ENCODE results near the gene TTC34.

DNA sequence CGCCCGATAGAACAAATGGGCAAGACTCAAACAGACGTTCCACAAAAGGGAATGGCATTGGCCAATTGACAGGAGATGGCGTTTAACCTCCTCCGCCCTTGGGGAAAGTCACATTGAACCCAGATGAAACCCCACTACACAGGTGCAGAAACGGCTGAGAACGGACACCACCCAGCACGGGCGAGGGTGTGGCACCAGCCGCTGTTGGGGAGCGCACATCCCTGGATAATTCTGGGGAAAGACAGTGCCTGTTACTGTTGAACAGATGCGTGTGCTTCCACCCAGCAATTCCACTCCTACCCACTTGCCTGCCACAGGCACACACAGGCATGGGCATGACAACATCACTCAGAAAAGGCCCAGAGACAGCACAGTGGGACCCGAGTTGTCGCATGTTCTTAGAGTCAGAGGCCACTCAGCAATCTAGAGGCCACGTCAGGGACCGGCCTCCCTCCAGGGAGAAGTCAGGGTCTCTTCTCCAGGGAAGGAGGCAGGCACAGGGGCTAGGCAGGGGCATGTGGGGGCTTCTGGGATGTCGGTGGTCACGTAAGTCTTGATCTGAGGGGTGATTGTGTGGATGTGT is 199.7 kb downstream of the TTC34 start:
- TF ChIP-seq, protein P1, sequence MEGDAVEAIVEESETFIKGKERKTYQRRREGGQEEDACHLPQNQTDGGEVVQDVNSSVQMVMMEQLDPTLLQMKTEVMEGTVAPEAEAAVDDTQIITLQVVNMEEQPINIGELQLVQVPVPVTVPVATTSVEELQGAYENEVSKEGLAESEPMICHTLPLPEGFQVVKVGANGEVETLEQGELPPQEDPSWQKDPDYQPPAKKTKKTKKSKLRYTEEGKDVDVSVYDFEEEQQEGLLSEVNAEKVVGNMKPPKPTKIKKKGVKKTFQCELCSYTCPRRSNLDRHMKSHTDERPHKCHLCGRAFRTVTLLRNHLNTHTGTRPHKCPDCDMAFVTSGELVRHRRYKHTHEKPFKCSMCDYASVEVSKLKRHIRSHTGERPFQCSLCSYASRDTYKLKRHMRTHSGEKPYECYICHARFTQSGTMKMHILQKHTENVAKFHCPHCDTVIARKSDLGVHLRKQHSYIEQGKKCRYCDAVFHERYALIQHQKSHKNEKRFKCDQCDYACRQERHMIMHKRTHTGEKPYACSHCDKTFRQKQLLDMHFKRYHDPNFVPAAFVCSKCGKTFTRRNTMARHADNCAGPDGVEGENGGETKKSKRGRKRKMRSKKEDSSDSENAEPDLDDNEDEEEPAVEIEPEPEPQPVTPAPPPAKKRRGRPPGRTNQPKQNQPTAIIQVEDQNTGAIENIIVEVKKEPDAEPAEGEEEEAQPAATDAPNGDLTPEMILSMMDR (IDR thresholded peaks at IDR 0.05) = no peak
- no peak for TF ChIP-seq EZH2phosphoT487 (IDR thresholded peaks at IDR 0.05)
- no peak for TF ChIP-seq EZH2 (IDR thresholded peaks at IDR 0.05)

Measured in neural progenitor cell (in vitro differentiated cells).